Astrocyte of the spinal cord (primary cell): ENCODE measurements around the gene ZMIZ1.

ENCODE experiments used
- DNase-seq: peaks from one replicate; pipeline ENCODE4 v3.0.0; 2011; ENCODE audit warnings: low read depth, low spot score
- H3K4me3 ChIP-seq: 2 replicates; pipeline ENCODE4 v1.5.1; 2011; ENCODE audit warnings: low read depth, mild to moderate bottlenecking, low read length, moderate library complexity
- in situ Hi-C: cut with HindIII; loops from 2 replicates; pipeline ENCODE4 v1.10.0; 2017; ENCODE audit warnings: low sequenced_read_pairs
- TF ChIP-seq, protein P1 (sequence below): IDR thresholded peaks from 2 replicates; pipeline ENCODE4 v1.5.1; 2012; ENCODE audit warnings: low read depth, mild to moderate bottlenecking, low read length, inconsistent platforms

ZMIZ1 gene

DNA sequence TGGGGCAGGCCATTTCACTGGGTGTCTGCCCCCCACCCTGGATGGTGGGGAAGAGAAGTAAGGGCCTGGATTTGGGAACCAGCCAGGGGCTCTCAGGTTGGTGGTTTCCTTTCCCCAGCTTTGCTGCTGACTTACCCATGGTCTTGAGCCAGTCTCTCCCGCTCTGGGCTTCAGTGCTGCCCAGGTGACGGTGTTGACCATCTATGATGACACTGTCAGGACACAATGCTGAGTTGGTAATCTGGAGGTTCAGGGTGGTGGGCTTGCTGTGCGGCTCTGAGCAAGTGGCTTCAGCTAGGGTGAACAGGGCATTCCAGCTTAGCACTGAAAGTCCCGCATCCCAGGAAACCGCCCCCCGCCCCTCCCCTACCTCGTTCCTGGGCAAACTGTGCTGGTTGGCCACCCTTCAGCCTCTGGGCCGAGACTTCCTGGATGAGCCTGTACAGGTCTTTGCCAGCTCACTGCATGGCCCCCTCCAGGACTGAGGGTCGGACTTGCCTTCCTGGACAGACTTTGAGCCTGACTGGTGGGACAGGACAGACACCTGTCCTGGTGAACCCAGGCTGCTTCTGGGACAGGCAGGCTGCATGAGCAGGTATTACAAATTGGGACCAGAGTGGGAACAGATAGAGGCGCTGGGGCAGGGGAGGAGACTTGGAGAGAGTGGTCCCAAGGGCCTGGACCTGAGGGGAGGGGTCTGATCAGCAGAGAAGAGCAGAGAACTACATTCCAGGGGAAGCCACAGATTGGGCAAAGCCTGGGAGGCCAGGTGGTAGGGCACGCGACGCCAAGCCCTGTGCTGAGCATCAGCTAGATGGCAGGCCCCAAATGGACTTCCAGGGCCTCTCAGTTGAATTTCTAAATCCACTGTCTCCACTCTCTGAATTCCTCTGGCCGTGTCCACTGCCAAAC is 19.9 kb upstream of the ZMIZ1 start:
- in situ Hi-C loops = no loop called here
- DNase-seq = no peak
- H3K4me3 ChIP-seq = no peak overlapping the region
- TF ChIP-seq, protein P1, sequence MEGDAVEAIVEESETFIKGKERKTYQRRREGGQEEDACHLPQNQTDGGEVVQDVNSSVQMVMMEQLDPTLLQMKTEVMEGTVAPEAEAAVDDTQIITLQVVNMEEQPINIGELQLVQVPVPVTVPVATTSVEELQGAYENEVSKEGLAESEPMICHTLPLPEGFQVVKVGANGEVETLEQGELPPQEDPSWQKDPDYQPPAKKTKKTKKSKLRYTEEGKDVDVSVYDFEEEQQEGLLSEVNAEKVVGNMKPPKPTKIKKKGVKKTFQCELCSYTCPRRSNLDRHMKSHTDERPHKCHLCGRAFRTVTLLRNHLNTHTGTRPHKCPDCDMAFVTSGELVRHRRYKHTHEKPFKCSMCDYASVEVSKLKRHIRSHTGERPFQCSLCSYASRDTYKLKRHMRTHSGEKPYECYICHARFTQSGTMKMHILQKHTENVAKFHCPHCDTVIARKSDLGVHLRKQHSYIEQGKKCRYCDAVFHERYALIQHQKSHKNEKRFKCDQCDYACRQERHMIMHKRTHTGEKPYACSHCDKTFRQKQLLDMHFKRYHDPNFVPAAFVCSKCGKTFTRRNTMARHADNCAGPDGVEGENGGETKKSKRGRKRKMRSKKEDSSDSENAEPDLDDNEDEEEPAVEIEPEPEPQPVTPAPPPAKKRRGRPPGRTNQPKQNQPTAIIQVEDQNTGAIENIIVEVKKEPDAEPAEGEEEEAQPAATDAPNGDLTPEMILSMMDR = no peak

DNA sequence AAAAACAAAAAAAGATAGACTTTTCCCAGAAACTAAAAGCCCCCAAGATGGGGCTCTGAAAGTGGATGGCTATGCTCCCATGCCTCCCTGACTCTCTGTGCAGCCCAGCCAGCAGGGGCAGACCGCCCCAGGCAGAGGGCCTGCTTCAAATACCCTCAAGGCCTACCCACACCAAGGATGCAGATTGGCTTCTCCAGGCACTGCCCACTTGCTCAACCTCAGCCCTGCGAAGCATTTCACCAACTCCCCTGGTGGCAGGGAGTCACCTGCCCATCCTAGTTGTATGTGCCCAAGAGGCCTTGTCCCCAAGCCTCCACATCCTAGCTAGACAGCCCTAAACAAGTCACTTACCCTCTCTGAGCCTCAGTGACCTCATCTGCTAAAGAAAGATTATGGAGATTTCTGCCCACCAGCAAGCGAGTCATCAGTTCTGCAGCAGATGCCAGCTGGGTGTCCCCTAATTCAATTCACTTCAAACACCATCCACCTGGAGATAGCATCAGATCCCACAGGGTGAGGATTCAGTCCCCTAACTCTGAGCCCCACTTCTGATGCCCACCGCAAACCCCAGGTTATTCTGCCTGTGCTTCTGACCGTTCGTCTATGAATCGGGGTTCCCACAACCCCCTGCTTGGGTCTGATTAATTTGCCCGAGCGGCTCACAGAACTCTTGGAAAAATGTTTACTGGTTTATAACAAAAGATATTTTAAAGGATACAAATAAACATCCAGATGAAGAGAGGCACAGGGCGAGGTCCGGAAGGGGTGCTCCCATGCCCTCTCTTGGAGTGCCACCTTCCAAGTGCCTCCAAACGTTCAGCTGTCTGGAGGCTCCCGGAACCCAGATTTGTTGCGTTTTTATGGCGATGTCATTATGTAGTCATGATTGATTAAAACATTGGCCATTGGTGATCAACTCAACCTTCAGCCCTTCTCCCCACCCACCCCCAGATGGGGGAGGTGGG is 18.6 kb upstream of the ZMIZ1 start:
- no peak overlapping the region for H3K4me3 ChIP-seq
- in situ Hi-C loops = loop anchor here (25.0 kb wide), 1 partner anchor 113 kb away; no protein-coding TSS in a partner anchor
- TF ChIP-seq, protein P1 = no peak
- no peak for DNase-seq

DNA sequence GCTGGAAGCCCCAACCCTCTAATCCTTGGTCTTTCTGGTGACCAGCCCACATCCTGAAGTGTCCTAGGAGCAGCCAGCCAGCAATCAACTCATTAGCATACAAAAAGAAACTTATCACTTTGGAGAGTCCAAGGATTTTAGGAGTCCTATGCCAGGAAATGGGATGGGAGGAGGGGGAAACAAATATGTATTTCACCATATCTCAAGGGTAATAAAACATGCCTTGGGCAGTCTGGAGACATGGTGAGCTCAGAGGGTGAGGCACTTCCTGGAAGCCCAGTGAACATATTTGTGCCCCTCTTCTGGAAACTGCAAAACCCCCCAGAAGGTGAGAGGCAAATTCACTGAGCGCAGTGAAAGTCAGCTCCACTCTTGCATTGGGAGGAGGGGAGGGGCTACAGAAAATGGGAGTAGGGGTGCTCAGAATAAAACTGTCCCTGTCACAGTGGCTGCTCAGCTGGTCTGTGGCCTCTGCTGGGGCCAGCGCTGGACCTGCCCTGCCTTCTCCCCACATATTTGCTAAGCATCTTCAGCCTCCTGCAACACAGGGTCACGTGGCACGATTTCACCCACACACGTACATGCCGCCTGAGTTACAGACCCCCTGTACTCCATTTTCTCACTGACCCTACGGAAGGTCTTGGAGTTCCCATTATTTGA is 17.7 kb upstream of the ZMIZ1 start:
- no peak overlapping the region for H3K4me3 ChIP-seq
- TF ChIP-seq, protein P1 = no peak
- in situ Hi-C loops = loop anchor here (25.0 kb wide), 1 partner anchor 114 kb away; no protein-coding TSS in a partner anchor
- no peak for DNase-seq

DNA sequence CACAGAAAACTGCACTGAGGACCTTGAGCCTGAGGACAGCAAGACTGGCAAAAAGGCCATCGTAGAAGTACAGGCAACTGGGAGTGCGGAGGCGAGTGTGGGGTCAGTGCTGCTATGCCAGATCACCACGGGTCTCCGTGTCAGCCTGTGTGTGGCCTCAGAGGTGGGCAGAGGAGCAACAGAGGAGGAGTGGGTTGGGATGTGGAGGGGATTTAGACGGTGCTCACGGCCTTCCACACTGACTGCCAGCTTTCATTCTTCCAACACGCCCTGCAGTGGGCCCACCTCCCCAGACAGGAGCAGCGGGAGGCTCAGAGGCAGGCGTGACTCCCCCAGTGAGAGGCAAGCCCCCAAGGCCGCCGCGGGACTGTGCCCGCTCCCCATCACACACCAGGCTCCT is 17.0 kb upstream of the ZMIZ1 start:
- no peak for DNase-seq
- TF ChIP-seq, protein P1 = no peak
- in situ Hi-C loops = loop anchor here (25.0 kb wide), 1 partner anchor 114 kb away; no protein-coding TSS in a partner anchor
- no peak overlapping the region for H3K4me3 ChIP-seq

DNA sequence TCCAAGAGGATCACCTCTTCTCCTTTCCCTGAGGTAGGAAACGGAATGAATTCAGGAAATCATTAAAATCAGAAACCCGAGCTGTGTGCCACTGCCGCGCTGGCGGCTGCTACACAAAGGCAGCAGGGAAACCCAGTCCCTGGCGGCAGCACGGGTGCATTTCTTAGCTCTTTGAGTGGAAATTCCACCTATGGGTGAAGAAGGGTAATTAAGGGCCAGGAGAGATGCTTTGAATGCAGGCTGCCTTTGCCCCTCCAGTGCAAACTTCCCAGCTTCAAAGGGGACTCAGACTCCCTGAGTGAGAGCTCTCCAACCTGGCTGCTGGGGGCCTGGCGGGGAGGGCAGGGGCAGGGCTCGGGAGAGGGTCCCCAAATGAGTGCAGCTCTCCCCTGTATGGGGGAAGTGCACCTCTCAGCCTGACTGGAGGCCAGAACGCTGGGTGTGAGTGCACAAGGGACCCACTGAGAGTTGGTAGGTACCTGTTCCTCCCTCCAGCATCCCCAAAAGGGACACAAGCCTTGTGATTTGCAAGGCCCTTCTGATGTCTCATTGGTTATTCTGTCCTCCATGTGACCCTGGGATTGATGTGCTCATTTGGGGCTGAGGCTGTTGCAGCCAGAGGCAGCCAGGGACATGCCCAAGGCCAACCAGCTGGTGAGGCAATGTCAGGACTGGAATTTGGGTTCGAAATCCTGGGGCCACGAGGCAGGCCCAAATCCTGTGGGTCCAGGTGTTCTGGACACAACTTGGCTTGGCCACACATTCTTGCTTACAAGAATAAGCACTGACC is 16.3 kb upstream of the ZMIZ1 start:
- TF ChIP-seq, protein P1 = peak; percentile 30
- no peak overlapping the region for H3K4me3 ChIP-seq
- no peak for DNase-seq
- in situ Hi-C loops = loop anchor here (25.0 kb wide), 1 partner anchor 115 kb away; no protein-coding TSS in a partner anchor
